OCI-LY3 (cell line): ENCODE data around the gene SYT6.
"Not testable (repeated sequence)": the region's sequence is repeated elsewhere in the genome, so short reads cannot be mapped to it uniquely, and the experiment has no call there.

Experiments used
- H2AFZ ChIP-seq: fragments of 200-600, 300-600 bp; shearing (Covaris generic); 2 replicates; pipeline ENCODE4 v1.6.0; 2014; ENCODE audit warnings: antibody characterized with exemption, low read depth, low read length
- H3K27ac ChIP-seq: fragments of 200-600, 300-600 bp; sonication (generic); 2 replicates; pipeline ENCODE4 v1.5.1; 2014; ENCODE audit warnings: mild to moderate bottlenecking, low read length, moderate library complexity, mixed read lengths
- H3K27me3 ChIP-seq: fragments of 200-600, 300-600 bp; sonication (generic); 2 replicates; pipeline ENCODE4 v1.6.1; 2014; ENCODE audit warnings: low read depth, low read length, mixed read lengths
- H3K36me3 ChIP-seq: fragments of 200-600, 300-600 bp; sonication (generic); replicated peaks from 2 replicates; pipeline ENCODE3; 2014; ENCODE audit warnings: low read depth, low read length, mixed read lengths
- H3K4me1 ChIP-seq: fragments of 300-600, 200-600 bp; sonication (generic); 2 replicates; pipeline ENCODE4 v1.6.1; 2014; ENCODE audit warnings: low read length, mixed read lengths
- H3K4me2 ChIP-seq: fragments of 200-600, 300-600 bp; sonication (generic); 2 replicates; pipeline ENCODE4 v1.6.1; 2014; ENCODE audit warnings: low read length, mixed read lengths
- H3K4me3 ChIP-seq: fragments of 300-600, 200-600 bp; sonication (generic); 2 replicates; pipeline ENCODE4 v1.5.1; 2014; ENCODE audit warnings: antibody characterized with exemption, mild to moderate bottlenecking, low read length, moderate library complexity
- H3K79me2 ChIP-seq: fragments of 300-600, 200-600 bp; shearing (Covaris generic); 2 replicates; pipeline ENCODE4 v1.6.1; 2014; ENCODE audit warnings: mild to moderate bottlenecking, low read length, mixed read lengths
- H3K9ac ChIP-seq: fragments of 300-600, 200-600 bp; shearing (Covaris generic); 2 replicates; pipeline ENCODE4 v1.6.0; 2014; ENCODE audit warnings: mild to moderate bottlenecking, low read length, moderate library complexity
- H3K9me3 ChIP-seq: fragments of 200-600, 300-600 bp; shearing (Covaris generic); 2 replicates; pipeline ENCODE4 v1.6.1; 2014; ENCODE audit warnings: low read length, mixed read lengths; ENCODE audit not compliant: insufficient read depth
- H4K20me1 ChIP-seq: fragments of 200-600, 300-600 bp; sonication (generic); 2 replicates; pipeline ENCODE4 v1.6.1; 2016; ENCODE audit warnings: low read length, mixed read lengths; ENCODE audit not compliant: insufficient read depth
- CTCF ChIP-seq: fragments of 200-600, 300-600 bp; sonication (generic); IDR thresholded peaks from 2 replicates; pipeline ENCODE4 v1.5.1; 2014; ENCODE audit warnings: antibody characterized with exemption, low read length, low read depth
- EZH2phosphoT487 ChIP-seq: fragments of 200-600 bp; shearing (Covaris generic); IDR thresholded peaks from 2 replicates; pipeline ENCODE4 v1.6.1; 2018; ENCODE audit warnings: antibody characterized with exemption, mixed run types, low read depth

The SYT6 gene

GRCh38 chr1:114075546-114076242 is 78.0 kb downstream of the SYT6 start:
- Histone ChIP-seq H3K79me2 (no peaks in the 10 kb centered on the region), H3K4me2 (no peak overlapping the region), H3K9me3 (no peaks in the 10 kb centered on the region), H3K4me3 (no peak overlapping the region), H4K20me1 (no peaks in the 10 kb centered on the region), H3K36me3 (no peaks in the 10 kb centered on the region), H3K27me3 (no peaks in the 10 kb centered on the region), H2AFZ (no peak overlapping the region), H3K27ac (no peak overlapping the region), H3K9ac (no peak overlapping the region), H3K4me1 (no peaks in the 10 kb centered on the region)
- no peak for TF ChIP-seq EZH2phosphoT487
- TF ChIP-seq CTCF: no peak

GRCh38 chr1:114075105-114075504 is 78.6 kb downstream of the SYT6 start:
- Histone ChIP-seq H3K79me2 (no peaks in the 10 kb centered on the region), H3K4me2 (no peak overlapping the region), H3K4me3 (no peak overlapping the region), H3K9me3 (no peaks in the 10 kb centered on the region), H3K27me3 (no peaks in the 10 kb centered on the region), H3K27ac (no peak overlapping the region), H4K20me1 (no peaks in the 10 kb centered on the region), H3K4me1 (no peaks in the 10 kb centered on the region), H3K9ac (no peak overlapping the region), H2AFZ (no peak overlapping the region), H3K36me3 (no peaks in the 10 kb centered on the region)
- TF ChIP-seq EZH2phosphoT487 (no peak), CTCF (no peak)

GRCh38 chr1:114072246-114072645 is 81.4 kb downstream of the SYT6 start:
- no peak for TF ChIP-seq CTCF
- H4K20me1 ChIP-seq: no peaks in the 10 kb centered on the region
- no peaks in the 10 kb centered on the region for H3K4me1 ChIP-seq
- H3K9ac ChIP-seq: no peak overlapping the region
- H2AFZ ChIP-seq: no peak overlapping the region
- H3K79me2 ChIP-seq: no peaks in the 10 kb centered on the region
- no peak overlapping the region for H3K27ac ChIP-seq
- H3K27me3 ChIP-seq: no peaks in the 10 kb centered on the region
- no peak overlapping the region for H3K4me3 ChIP-seq
- H3K36me3 ChIP-seq: no peaks in the 10 kb centered on the region
- no peak overlapping the region for H3K4me2 ChIP-seq
- no peaks in the 10 kb centered on the region for H3K9me3 ChIP-seq

GRCh38 chr1:114069762-114070161 is 83.9 kb downstream of the SYT6 start:
- not testable (repeated sequence) for H2AFZ ChIP-seq, H3K4me1 ChIP-seq, H3K9ac ChIP-seq, H3K4me3 ChIP-seq, H3K27ac ChIP-seq, H3K4me2 ChIP-seq, H3K79me2 ChIP-seq, H3K9me3 ChIP-seq, H3K27me3 ChIP-seq, H3K36me3 ChIP-seq, H4K20me1 ChIP-seq

GRCh38 chr1:114068684-114069083 is 85.0 kb downstream of the SYT6 start:
- H3K9me3 ChIP-seq, H3K4me2 ChIP-seq, H3K36me3 ChIP-seq, H3K9ac ChIP-seq, H4K20me1 ChIP-seq, H3K27me3 ChIP-seq, H2AFZ ChIP-seq, H3K27ac ChIP-seq, H3K4me3 ChIP-seq, H3K79me2 ChIP-seq, H3K4me1 ChIP-seq: not testable (repeated sequence)

GRCh38 chr1:114065671-114066070 is 88.0 kb downstream of the SYT6 start:
- not testable (repeated sequence) for H3K36me3 ChIP-seq, H2AFZ ChIP-seq, H3K4me1 ChIP-seq, H3K27ac ChIP-seq, H3K79me2 ChIP-seq, H3K9me3 ChIP-seq, H4K20me1 ChIP-seq, H3K4me2 ChIP-seq, H3K9ac ChIP-seq, H3K4me3 ChIP-seq, H3K27me3 ChIP-seq
